ENCODE measurements around the gene SLC35B2. TPM values are rescaled to one million over a fixed set of nuclear protein-coding genes. Genes with fewer than 3 reads are reported as not detected.

Gene SLC35B2
- polyA plus RNA-seq, 1 experiment = 145 TPM

- CTCF ChIA-PET = interaction anchor here (0.7 to 1.5 kb wide), 3 partner anchors 26 to 63 kb away, joined by 3 to 5 read pairs (median 3); partner anchors contain the start of gene AARS2
- POLR2A ChIA-PET = no interaction called here
Measured at GRCh38 chr6:44275271-44275748, 18.0 kb upstream of the SLC35B2 start.

GRCh38 chr6:44273617-44274016, 16.3 kb upstream of the SLC35B2 start:
- ChIA-PET CTCF (no interaction called here), POLR2A (no interaction called here)
- DNase-seq (ENCODE audit: low read depth) = no peak
- H3K36me3 ChIP-seq (ENCODE audit: control insufficient read depth, insufficient read depth, low read length) = no peaks in the 10 kb centered on the region
- no peak overlapping the region for H3K4me3 ChIP-seq (ENCODE audit: low read depth, low read length)
- no peak for TF ChIP-seq CTCF (IDR thresholded peaks at IDR 0.05; ENCODE audit: insufficient read depth, low read depth, low read length)
- peaks cover 38% of the 10 kb centered on the region for H3K27me3 ChIP-seq (ENCODE audit: control insufficient read depth, insufficient read depth, low read length)

More at GRCh38 chr6:44275271-44275748, 18.0 kb upstream of the SLC35B2 start:
- no peak overlapping the region for H3K4me3 ChIP-seq (ENCODE audit: low read depth, low read length)
- H3K27me3 ChIP-seq (ENCODE audit: control insufficient read depth, insufficient read depth, low read length) = peaks cover 25% of the 10 kb centered on the region
- H3K36me3 ChIP-seq (ENCODE audit: control insufficient read depth, insufficient read depth, low read length) = no peaks in the 10 kb centered on the region
- no peak for DNase-seq (ENCODE audit: low read depth)
- TF ChIP-seq CTCF (IDR thresholded peaks at IDR 0.05; ENCODE audit: insufficient read depth, low read depth, low read length) = no peak

- Histone ChIP-seq H3K4me3 (ENCODE audit: low read depth, low read length) (no peak overlapping the region), H3K27me3 (ENCODE audit: control insufficient read depth, insufficient read depth, low read length) (peaks cover 43% of the 10 kb centered on the region), H3K36me3 (ENCODE audit: control insufficient read depth, insufficient read depth, low read length) (no peaks in the 10 kb centered on the region)
- ChIA-PET CTCF (no interaction called here), POLR2A (no interaction called here)
- DNase-seq (ENCODE audit: low read depth) = no peak
- TF ChIP-seq CTCF (IDR thresholded peaks at IDR 0.05; ENCODE audit: insufficient read depth, low read depth, low read length) = no peak
Measured at GRCh38 chr6:44272999-44273566, 15.8 kb upstream of the SLC35B2 start.

- H3K36me3 ChIP-seq (ENCODE audit: control insufficient read depth, insufficient read depth, low read length) = no peaks in the 10 kb centered on the region
- peaks cover 43% of the 10 kb centered on the region for H3K27me3 ChIP-seq (ENCODE audit: control insufficient read depth, insufficient read depth, low read length)
- ChIA-PET POLR2A (no interaction called here), CTCF (interaction anchor here (8.7 kb wide), 1 partner anchor 63 kb away, joined by 138 read pairs; no protein-coding TSS in a partner anchor)
- DNase-seq (ENCODE audit: low read depth) = no peak
- no peak for TF ChIP-seq CTCF (IDR thresholded peaks at IDR 0.05; ENCODE audit: insufficient read depth, low read depth, low read length)
- no peak overlapping the region for H3K4me3 ChIP-seq (ENCODE audit: low read depth, low read length)
Measured at GRCh38 chr6:44272529-44272928, 15.2 kb upstream of the SLC35B2 start.

- ChIA-PET CTCF (interaction anchor here (0.6 to 8.7 kb wide), 2 partner anchors 64 to 1173 kb away, joined by 3 to 138 read pairs; no protein-coding TSS in a partner anchor), POLR2A (no interaction called here)
- no peak overlapping the region for H3K4me3 ChIP-seq (ENCODE audit: low read depth, low read length)
- H3K27me3 ChIP-seq (ENCODE audit: control insufficient read depth, insufficient read depth, low read length) = peaks cover 42% of the 10 kb centered on the region
- DNase-seq (ENCODE audit: low read depth) = no peak
- no peaks in the 10 kb centered on the region for H3K36me3 ChIP-seq (ENCODE audit: control insufficient read depth, insufficient read depth, low read length)
- TF ChIP-seq CTCF (IDR thresholded peaks at IDR 0.05; ENCODE audit: insufficient read depth, low read depth, low read length) = no peak
Measured at GRCh38 chr6:44271914-44272313, 14.6 kb upstream of the SLC35B2 start.
